OCI-LY3 (cell line): ENCODE results near the gene CNTNAP2.

Experiments used
- H2AFZ ChIP-seq: fragments of 200-600, 300-600 bp; shearing (Covaris generic); 2 replicates; pipeline ENCODE4 v1.6.0; 2014; ENCODE audit warnings: antibody characterized with exemption, low read depth, low read length
- H3K27ac ChIP-seq: fragments of 200-600, 300-600 bp; sonication (generic); 2 replicates; pipeline ENCODE4 v1.5.1; 2014; ENCODE audit warnings: mild to moderate bottlenecking, low read length, moderate library complexity, mixed read lengths
- H3K27me3 ChIP-seq: fragments of 200-600, 300-600 bp; sonication (generic); 2 replicates; pipeline ENCODE4 v1.6.1; 2014; ENCODE audit warnings: low read depth, low read length, mixed read lengths
- H3K36me3 ChIP-seq: fragments of 200-600, 300-600 bp; sonication (generic); replicated peaks from 2 replicates; pipeline ENCODE3; 2014; ENCODE audit warnings: low read depth, low read length, mixed read lengths
- H3K4me1 ChIP-seq: fragments of 300-600, 200-600 bp; sonication (generic); 2 replicates; pipeline ENCODE4 v1.6.1; 2014; ENCODE audit warnings: low read length, mixed read lengths
- H3K4me2 ChIP-seq: fragments of 200-600, 300-600 bp; sonication (generic); 2 replicates; pipeline ENCODE4 v1.6.1; 2014; ENCODE audit warnings: low read length, mixed read lengths
- H3K4me3 ChIP-seq: fragments of 300-600, 200-600 bp; sonication (generic); 2 replicates; pipeline ENCODE4 v1.5.1; 2014; ENCODE audit warnings: antibody characterized with exemption, mild to moderate bottlenecking, low read length, moderate library complexity
- H3K79me2 ChIP-seq: fragments of 300-600, 200-600 bp; shearing (Covaris generic); 2 replicates; pipeline ENCODE4 v1.6.1; 2014; ENCODE audit warnings: mild to moderate bottlenecking, low read length, mixed read lengths
- H3K9ac ChIP-seq: fragments of 300-600, 200-600 bp; shearing (Covaris generic); 2 replicates; pipeline ENCODE4 v1.6.0; 2014; ENCODE audit warnings: mild to moderate bottlenecking, low read length, moderate library complexity
- H3K9me3 ChIP-seq: fragments of 200-600, 300-600 bp; shearing (Covaris generic); 2 replicates; pipeline ENCODE4 v1.6.1; 2014; ENCODE audit warnings: low read length, mixed read lengths; ENCODE audit not compliant: insufficient read depth
- H4K20me1 ChIP-seq: fragments of 200-600, 300-600 bp; sonication (generic); 2 replicates; pipeline ENCODE4 v1.6.1; 2016; ENCODE audit warnings: low read length, mixed read lengths; ENCODE audit not compliant: insufficient read depth
- CTCF ChIP-seq: fragments of 200-600, 300-600 bp; sonication (generic); IDR thresholded peaks from 2 replicates; pipeline ENCODE4 v1.5.1; 2014; ENCODE audit warnings: antibody characterized with exemption, low read length, low read depth
- EZH2phosphoT487 ChIP-seq: fragments of 200-600 bp; shearing (Covaris generic); IDR thresholded peaks from 2 replicates; pipeline ENCODE4 v1.6.1; 2018; ENCODE audit warnings: antibody characterized with exemption, mixed run types, low read depth

CNTNAP2 gene

GRCh38 chr7:148223738-148224137 is 2107.1 kb downstream of the CNTNAP2 start:
- H3K4me2 ChIP-seq, result no peak overlapping the region
- H3K9me3 ChIP-seq, result 0 out of 2 replicates have a peak, but pooled peaks cover 4% of the 10 kb centered on the region
- no peaks in the 10 kb centered on the region for H3K36me3 ChIP-seq
- no peak overlapping the region for H3K4me3 ChIP-seq
- H3K27ac ChIP-seq, result no peak overlapping the region
- no peaks in the 10 kb centered on the region for H3K27me3 ChIP-seq
- H4K20me1 ChIP-seq, result no peaks in the 10 kb centered on the region
- H3K79me2 ChIP-seq, result no peaks in the 10 kb centered on the region
- TF ChIP-seq CTCF, result no peak
- no peak for TF ChIP-seq EZH2phosphoT487
- no peak overlapping the region for H2AFZ ChIP-seq
- no peaks in the 10 kb centered on the region for H3K4me1 ChIP-seq
- H3K9ac ChIP-seq, result no peak overlapping the region

- no peak overlapping the region for H3K9ac ChIP-seq
- no peak overlapping the region for H3K27ac ChIP-seq
- H3K9me3 ChIP-seq, result no peaks in the 10 kb centered on the region
- no peak overlapping the region for H3K4me3 ChIP-seq
- H3K79me2 ChIP-seq, result no peaks in the 10 kb centered on the region
- H3K4me2 ChIP-seq, result no peak overlapping the region
- H3K4me1 ChIP-seq, result no peaks in the 10 kb centered on the region
- H3K27me3 ChIP-seq, result no peaks in the 10 kb centered on the region; the same call in 1 of the 2 replicates
- H2AFZ ChIP-seq, result no peak overlapping the region
- no peaks in the 10 kb centered on the region for H3K36me3 ChIP-seq
- H4K20me1 ChIP-seq, result no peaks in the 10 kb centered on the region
- TF ChIP-seq CTCF (no peak), EZH2phosphoT487 (no peak)
These were observed 2113.7 kb downstream of the CNTNAP2 start for GRCh38 chr7:148230296-148230695.

DNA sequence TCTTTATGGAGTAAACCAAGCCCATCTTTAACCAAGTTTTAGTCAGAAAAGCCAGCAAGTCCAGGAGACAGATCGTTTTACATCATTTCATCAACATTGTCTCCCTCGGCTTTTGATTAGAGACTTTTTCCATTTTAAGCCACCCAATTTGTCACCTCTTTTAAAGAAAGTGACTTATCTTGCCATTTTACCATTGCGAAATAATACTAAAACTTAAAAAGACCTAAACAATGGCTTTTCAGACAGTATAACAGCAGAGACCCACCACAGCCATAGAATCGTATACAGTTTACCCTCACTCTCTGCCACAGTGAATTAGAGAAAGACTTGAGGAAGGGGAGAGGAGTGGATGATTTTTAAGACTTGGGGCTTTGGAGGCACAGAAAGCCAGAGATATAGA is 2114.3 kb downstream of the CNTNAP2 start:
- no peaks in the 10 kb centered on the region for H3K9me3 ChIP-seq
- no peaks in the 10 kb centered on the region for H3K36me3 ChIP-seq

GRCh38 chr7:148232784-148233183 is 2116.2 kb downstream of the CNTNAP2 start:
- Histone ChIP-seq H3K9me3 (no peaks in the 10 kb centered on the region), H3K9ac (no peak overlapping the region), H3K79me2 (no peaks in the 10 kb centered on the region), H3K4me3 (no peak overlapping the region), H2AFZ (no peak overlapping the region), H3K27me3 (no peaks in the 10 kb centered on the region; the same call in 1 of the 2 replicates), H3K4me2 (no peak overlapping the region), H3K27ac (no peak overlapping the region), H3K4me1 (no peaks in the 10 kb centered on the region), H4K20me1 (no peaks in the 10 kb centered on the region), H3K36me3 (no peaks in the 10 kb centered on the region)
- no peak for TF ChIP-seq CTCF
- no peak for TF ChIP-seq EZH2phosphoT487

More for the DNA sequence above, 2114.3 kb downstream of the CNTNAP2 start:
- Histone ChIP-seq H2AFZ (no peak overlapping the region), H3K79me2 (no peaks in the 10 kb centered on the region), H3K4me1 (no peaks in the 10 kb centered on the region), H3K27ac (no peak overlapping the region), H3K27me3 (no peaks in the 10 kb centered on the region; the same call in 1 of the 2 replicates), H3K4me2 (no peak overlapping the region), H3K9ac (no peak overlapping the region), H4K20me1 (no peaks in the 10 kb centered on the region), H3K4me3 (no peak overlapping the region)
- TF ChIP-seq EZH2phosphoT487, result no peak
- TF ChIP-seq CTCF, result no peak
